NCI-H1436 treated with DMSO at 0.1 percent for 48 hours (cell line): Measurements from ENCODE around the gene NPFF.
"Not testable (repeated sequence)": the region's sequence is repeated elsewhere in the genome, so short reads cannot be mapped to it uniquely, and the experiment has no call there.

Experiments used
- DNase-seq: peaks from one replicate; lab custom pipeline; 2025; lab: John Stamatoyannopoulos, UW

The NPFF gene

GRCh38 chr12:53495903-53496751 is 11.2 kb downstream of the NPFF start:
- DNase-seq: no peak

- DNase-seq: no peak
These were observed 13.5 kb downstream of the NPFF start for GRCh38 chr12:53493610-53494391.

- peak; percentile 41 for DNase-seq
These were observed 14.3 kb downstream of the NPFF start for GRCh38 chr12:53492830-53493609.

GRCh38 chr12:53492188-53492587 is 15.1 kb downstream of the NPFF start:
- DNase-seq: no peak

GRCh38 chr12:53489242-53489864 is 17.9 kb downstream of the NPFF start:
- no peak for DNase-seq

- DNase-seq: no peak
These were observed 20.4 kb downstream of the NPFF start for GRCh38 chr12:53486736-53487487.

GRCh38 chr12:53485955-53486735 is 21.1 kb downstream of the NPFF start:
- no peak for DNase-seq

GRCh38 chr12:53484686-53485575 is 22.4 kb downstream of the NPFF start:
- no peak for DNase-seq

- no peak for DNase-seq
These were observed 23.3 kb downstream of the NPFF start for GRCh38 chr12:53483979-53484377.

GRCh38 chr12:53483225-53483978 is 23.9 kb downstream of the NPFF start:
- DNase-seq: no peak

GRCh38 chr12:53482626-53483168 is 24.6 kb downstream of the NPFF start:
- DNase-seq: no peak

GRCh38 chr12:53481939-53482586 is 25.2 kb downstream of the NPFF start:
- DNase-seq: no peak

- not testable (repeated sequence) for DNase-seq
These were observed 25.8 kb downstream of the NPFF start for GRCh38 chr12:53481458-53481857.

GRCh38 chr12:53480491-53481442 is 26.5 kb downstream of the NPFF start:
- no peak for DNase-seq

- DNase-seq: no peak
These were observed 28.0 kb downstream of the NPFF start for GRCh38 chr12:53479331-53479730.

GRCh38 chr12:53478865-53479264 is 28.4 kb downstream of the NPFF start:
- no peak for DNase-seq

GRCh38 chr12:53476769-53477209 is 30.5 kb downstream of the NPFF start:
- no peak for DNase-seq
